Non-pigmented ciliary epithelial cell (primary cell): ENCODE results near the gene MAGEA2B.
"Not testable (repeated sequence)": the region's sequence is repeated elsewhere in the genome, so short reads cannot be mapped to it uniquely, and the experiment has no call there.

Experiments used
- DNase-seq: peaks from one replicate; pipeline ENCODE4 v3.0.0-alpha.2; 2010; ENCODE audit warnings: low read depth

MAGEA2B gene

GRCh38 chrX:152713815-152714787 lies at the start of gene MAGEA2B:
Gene MAGEA2B, plus strand, starts transcription at chrX:152714628. Its CDS starts 2,479 bp downstream, at chrX:152717107.
- DNase-seq, result not testable (repeated sequence)

- DNase-seq, result no peak
Measured at GRCh38 chrX:152674135-152674534, 40.3 kb upstream of the MAGEA2B start.

DNA sequence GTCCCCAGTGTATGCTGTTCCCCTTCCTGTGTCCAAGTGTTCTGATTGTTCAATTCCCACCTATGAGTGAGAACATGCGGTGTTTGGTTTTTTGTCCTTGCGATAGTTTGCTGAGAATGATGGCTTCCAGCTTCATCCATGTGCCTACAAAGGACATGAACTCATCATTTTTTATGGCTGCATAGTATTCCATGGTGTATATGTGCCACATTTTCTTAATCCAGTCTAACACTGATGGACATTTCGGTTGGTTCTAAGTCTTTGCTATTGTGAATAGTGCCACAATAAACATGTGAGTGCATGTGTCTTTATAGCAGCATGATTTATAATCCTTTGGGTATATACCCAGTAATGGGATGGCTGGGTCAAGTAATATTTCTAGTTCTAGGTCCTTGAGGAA lies 39.8 kb upstream of the MAGEA2B start:
- DNase-seq, result not testable (repeated sequence)

GRCh38 chrX:152681012-152681411 lies 33.4 kb upstream of the MAGEA2B start:
- DNase-seq, result not testable (repeated sequence)

- DNase-seq, result not testable (repeated sequence)
Measured at GRCh38 chrX:152697952-152698931, 16.2 kb upstream of the MAGEA2B start, which contains the start of gene MAGEA3. Gene MAGEA3, plus strand, starts transcription at chrX:152698794. Its CDS starts 2,039 bp downstream, at chrX:152700833.

GRCh38 chrX:152700390-152700789 lies 14.0 kb upstream of the MAGEA2B start:
- DNase-seq, result not testable (repeated sequence)

- not testable (repeated sequence) for DNase-seq
Measured at GRCh38 chrX:152706500-152706899, 7.9 kb upstream of the MAGEA2B start.

DNA sequence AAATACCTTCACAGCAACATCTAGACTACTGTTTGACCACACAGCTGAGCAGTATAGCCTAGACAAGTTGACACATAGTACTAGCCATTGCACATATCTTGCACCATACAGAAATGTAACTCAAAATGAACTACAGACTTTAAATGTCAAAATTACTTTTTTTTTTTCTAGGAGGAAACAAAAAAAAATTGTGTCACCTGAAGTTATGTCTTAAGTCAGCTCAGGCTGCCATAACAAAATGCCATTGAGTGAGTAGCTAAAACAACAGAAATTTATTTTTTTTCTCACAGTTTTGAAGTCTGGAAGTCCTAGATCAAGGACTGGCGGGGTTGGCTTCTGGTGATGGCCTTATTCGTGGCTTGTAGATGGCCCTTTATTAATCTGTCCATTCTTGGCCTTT lies 5.3 kb upstream of the MAGEA2B start, which contains the start of gene CSAG2:
CSAG2 (minus strand) TSS at position 101 of the 400 bp plus-strand sequence. CDS start 161 bp downstream, outside the sequence.
- not testable (repeated sequence) for DNase-seq

DNA sequence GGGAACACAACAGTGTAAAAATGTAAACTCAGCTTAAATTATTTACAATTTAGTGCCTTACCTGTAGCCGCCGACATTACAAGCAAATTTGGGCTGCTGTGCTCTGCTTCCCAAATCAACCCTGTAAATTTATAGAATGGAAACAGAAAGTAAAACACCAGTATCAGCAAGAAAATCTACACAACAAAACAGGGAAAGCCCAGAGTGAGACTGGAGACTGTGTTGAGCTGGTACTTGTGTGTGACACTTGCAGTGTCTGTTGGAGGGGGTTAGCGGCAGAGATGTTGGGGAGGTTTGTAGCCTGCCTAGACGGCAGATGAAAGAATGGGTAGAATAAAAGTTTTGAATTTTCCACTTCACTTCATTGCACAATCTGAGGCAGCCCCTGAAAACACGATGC lies 1.2 kb upstream of the MAGEA2B start:
- DNase-seq, result not testable (repeated sequence)

DNA sequence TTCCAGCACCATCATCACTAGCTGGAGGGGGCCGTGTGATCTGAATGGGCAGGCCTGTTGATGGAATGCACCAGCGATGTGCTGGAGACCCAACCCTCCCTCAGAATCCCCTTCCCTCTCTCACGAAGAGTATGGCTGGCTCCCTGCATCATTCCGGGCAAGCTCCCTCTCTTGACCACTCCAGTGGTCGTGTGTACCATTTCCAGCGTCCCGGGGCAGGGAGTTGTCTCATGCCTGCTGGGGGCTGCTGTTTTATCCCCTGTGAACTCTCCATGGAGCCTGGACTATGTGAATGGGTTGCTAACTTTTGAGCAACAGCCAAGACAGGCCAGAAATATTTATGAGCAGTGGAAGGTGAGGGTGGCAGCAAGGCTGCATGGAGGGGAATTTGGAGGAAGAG lies 11.0 kb downstream of the MAGEA2B start:
- DNase-seq, result no peak

- DNase-seq, result no peak
Measured at GRCh38 chrX:152733261-152733975, 19.0 kb downstream of the MAGEA2B start, which contains the start of the genes CSAG1 and MAGEA12. Gene CSAG1, minus strand, starts transcription at chrX:152733721. Its CDS starts 1,261 bp downstream, at chrX:152732460. Gene MAGEA12, plus strand, starts transcription at chrX:152733757. Its CDS starts 2,405 bp downstream, at chrX:152736162.

- not testable (repeated sequence) for DNase-seq
Measured at GRCh38 chrX:152734143-152734858, 19.9 kb downstream of the MAGEA2B start.

DNA sequence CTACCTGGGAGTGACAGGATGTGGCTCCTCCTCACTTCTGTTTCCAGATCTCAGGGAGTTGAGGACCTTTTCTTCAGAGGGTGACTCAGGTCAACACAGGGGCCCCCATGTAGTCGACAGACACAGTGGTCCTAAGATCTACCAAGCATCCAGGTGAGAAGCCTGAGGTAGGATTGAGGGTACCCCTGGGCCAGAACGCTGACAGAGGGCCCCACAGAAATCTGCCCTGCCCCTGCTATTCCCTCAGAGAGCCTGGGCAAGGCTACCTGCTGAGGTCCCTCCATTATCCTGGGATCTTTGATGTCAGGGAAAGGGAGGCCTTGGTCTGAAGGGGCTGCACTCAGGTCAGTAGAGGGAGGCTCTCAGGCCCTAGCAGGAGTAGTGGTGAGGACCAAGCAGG lies 20.7 kb downstream of the MAGEA2B start:
- no peak for DNase-seq

DNA sequence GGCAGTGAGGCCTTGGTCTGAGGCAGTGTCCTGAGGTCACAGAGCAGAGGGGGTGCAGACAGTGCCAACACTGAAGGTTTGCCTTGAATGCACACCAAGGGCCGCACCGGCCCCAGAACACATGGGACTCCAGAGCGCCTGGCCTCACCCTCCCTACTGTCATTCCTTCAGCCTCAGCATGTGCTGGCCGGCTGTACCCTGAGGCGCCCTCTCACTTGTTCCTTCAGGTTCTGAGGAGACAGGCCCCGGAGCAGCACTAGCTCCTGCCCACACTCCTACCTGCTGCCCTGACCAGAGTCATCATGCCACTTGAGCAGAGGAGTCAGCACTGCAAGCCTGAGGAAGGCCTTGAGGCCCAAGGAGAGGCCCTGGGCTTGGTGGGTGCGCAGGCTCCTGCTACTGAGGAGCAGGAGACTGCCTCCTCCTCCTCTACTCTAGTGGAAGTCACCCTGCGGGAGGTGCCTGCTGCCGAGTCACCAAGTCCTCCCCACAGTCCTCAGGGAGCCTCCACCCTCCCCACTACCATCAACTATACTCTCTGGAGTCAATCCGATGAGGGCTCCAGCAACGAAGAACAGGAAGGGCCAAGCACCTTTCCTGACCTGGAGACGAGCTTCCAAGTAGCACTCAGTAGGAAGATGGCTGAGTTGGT lies 21.6 kb downstream of the MAGEA2B start:
- DNase-seq, result no peak

- DNase-seq, result not testable (repeated sequence)
Measured at GRCh38 chrX:152736528-152736927, 22.1 kb downstream of the MAGEA2B start.

DNA sequence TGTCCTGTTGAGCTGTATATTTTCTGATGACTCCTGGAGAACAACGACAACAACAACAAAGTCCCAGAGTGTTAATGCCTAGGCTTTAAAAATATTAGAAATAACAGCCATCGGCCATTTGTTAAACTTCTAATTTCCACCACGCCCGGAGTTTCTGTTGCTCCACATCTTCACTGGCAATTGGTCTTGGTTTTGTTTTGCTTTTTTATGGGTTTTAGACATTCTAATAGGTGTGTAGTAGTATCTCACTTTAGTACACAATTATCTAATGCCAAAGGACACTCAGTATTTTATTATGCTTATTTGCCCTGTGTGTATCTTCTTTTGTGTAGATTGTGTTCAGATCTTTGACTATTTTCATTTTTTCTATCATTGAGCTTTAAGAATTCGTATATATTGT lies 24.1 kb downstream of the MAGEA2B start:
- DNase-seq, result no peak

- DNase-seq, result not testable (repeated sequence)
Measured at GRCh38 chrX:152753686-152754650, 39.5 kb downstream of the MAGEA2B start, which contains the start of gene MAGEA2. Gene MAGEA2, minus strand, starts transcription at chrX:152753842. Its CDS starts 2,479 bp downstream, at chrX:152751363.

- DNase-seq, result not testable (repeated sequence)
Measured at GRCh38 chrX:152754871-152755270, 40.4 kb downstream of the MAGEA2B start.
